ENCODE measurements around the gene CACNG1. TPM values are rescaled to one million over a fixed set of nuclear protein-coding genes. Genes with fewer than 3 reads are reported as not detected.

Gene CACNG1
- total RNA-seq, 1 donor from 2014 or later, result 0.18 TPM

DNA sequence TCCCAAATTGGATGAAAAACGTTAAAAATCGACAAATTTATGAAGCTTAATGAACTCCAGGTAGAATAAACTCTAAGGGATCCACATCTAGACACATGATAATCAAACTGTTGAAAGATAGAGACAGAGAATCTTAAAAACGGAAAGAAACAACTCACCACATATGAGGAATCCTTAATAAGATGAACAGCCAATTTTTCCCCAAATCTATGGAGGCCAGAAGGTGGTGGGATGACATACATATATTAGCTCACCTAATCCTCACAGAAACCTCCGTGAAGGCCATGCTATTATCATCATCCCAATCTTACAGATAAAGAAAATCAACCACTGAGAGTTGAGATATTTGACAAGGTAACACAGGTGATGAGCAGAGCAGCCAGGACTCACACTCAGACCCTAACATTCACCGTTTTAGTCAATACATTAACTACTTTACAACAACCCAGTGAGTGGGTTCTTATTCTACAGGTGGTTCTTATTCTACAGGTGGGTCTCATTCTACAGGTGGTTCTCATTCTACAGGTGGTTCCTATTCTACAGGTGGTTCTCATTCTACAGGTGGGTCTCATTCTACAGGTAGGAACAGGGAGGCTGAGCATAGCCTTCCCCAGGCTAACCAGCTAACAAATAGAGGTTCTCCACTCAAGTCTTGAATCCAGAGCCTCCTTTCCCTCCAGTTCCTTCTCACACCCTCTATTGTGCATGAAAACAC is 4.8 kb downstream of the CACNG1 start:
- TF ChIP-seq, protein P1, sequence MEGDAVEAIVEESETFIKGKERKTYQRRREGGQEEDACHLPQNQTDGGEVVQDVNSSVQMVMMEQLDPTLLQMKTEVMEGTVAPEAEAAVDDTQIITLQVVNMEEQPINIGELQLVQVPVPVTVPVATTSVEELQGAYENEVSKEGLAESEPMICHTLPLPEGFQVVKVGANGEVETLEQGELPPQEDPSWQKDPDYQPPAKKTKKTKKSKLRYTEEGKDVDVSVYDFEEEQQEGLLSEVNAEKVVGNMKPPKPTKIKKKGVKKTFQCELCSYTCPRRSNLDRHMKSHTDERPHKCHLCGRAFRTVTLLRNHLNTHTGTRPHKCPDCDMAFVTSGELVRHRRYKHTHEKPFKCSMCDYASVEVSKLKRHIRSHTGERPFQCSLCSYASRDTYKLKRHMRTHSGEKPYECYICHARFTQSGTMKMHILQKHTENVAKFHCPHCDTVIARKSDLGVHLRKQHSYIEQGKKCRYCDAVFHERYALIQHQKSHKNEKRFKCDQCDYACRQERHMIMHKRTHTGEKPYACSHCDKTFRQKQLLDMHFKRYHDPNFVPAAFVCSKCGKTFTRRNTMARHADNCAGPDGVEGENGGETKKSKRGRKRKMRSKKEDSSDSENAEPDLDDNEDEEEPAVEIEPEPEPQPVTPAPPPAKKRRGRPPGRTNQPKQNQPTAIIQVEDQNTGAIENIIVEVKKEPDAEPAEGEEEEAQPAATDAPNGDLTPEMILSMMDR (IDR thresholded peaks at IDR 0.05; ENCODE audit: unreplicated experiment), result no peak
- Mint-ChIP-seq H3K4me1 (no peaks in the 10 kb centered on the region), H3K4me3 (no peak overlapping the region), H3K27me3 (ENCODE audit: low read depth) (peaks cover 3% of the 10 kb centered on the region), H3K27ac (no peak overlapping the region), H3K36me3 (peaks cover 8% of the 10 kb centered on the region), H3K9me3 (peaks cover 23% of the 10 kb centered on the region)
- DNase-seq (ENCODE audit: low spot score in 2 of 2, unreplicated experiment in 2 of 2), result no peak

DNA sequence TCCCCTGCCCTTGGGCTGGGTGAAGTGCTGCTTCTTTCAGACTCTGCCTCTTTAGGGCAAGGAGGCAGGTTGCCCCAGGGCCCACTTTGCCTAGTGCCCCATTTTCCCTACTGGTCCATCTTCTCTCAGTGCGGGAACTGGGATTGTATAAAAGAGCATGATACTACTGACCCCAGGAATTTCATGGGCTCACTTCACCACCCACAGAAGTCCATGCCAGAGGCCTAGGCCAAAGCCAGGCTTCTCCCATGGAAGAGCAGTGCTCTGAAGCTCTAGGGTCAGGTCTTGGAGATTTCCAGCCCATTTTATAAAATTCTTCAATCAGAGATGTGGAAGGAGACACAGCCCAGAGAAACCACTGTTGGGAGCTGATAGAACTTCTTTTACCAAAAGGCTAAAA is 5.7 kb downstream of the CACNG1 start:
- Mint-ChIP-seq H3K4me3 (no peak overlapping the region), H3K27ac (no peak overlapping the region), H3K9me3 (peaks cover 23% of the 10 kb centered on the region), H3K4me1 (no peaks in the 10 kb centered on the region), H3K27me3 (ENCODE audit: low read depth) (peaks cover 3% of the 10 kb centered on the region), H3K36me3 (peaks cover 8% of the 10 kb centered on the region)
- DNase-seq (ENCODE audit: low spot score in 2 of 2, unreplicated experiment in 2 of 2), result no peak
- TF ChIP-seq, protein P1 (IDR thresholded peaks at IDR 0.05; ENCODE audit: unreplicated experiment), result no peak

DNA sequence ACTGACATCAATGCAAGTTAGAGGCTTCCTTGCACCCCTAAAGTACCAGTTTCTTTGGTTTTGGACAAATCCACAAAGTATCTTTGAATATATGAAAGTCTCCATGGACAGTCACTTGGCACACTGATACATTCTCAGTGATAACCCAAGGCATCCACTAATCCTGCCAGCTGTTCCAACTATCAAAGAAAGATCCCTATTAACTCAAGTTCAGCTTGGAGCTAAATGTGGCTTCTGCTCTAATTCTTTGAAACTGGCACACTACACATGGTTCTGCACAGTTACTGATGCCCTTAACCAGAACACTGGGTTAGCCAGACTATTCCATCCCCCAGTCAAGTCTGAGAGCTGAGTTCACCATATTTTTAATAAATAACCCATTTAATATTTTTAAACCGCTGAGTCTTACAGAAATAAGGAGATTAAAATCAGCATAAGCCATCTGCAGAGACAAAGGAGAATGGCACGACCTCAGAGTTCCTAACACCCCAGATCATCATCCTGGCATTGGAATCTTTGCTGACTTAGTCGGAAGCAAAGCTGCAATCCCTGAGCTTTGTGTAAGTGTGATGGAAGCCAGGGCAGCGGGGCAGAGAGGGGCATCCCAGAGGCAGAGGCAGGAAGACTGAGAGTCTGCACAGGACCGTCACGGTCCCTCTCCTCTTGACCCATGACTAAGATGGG is 6.3 kb downstream of the CACNG1 start:
- H3K4me3 Mint-ChIP-seq, result no peak overlapping the region
- H3K4me1 Mint-ChIP-seq, result no peaks in the 10 kb centered on the region
- peaks cover 8% of the 10 kb centered on the region for H3K36me3 Mint-ChIP-seq
- TF ChIP-seq, protein P1 (IDR thresholded peaks at IDR 0.05; ENCODE audit: unreplicated experiment), result no peak
- no peak for DNase-seq (ENCODE audit: low spot score in 2 of 2, unreplicated experiment in 2 of 2)
- H3K9me3 Mint-ChIP-seq, result peaks cover 23% of the 10 kb centered on the region
- H3K27me3 Mint-ChIP-seq (ENCODE audit: low read depth), result peaks cover 3% of the 10 kb centered on the region
- H3K27ac Mint-ChIP-seq, result no peak overlapping the region

- Mint-ChIP-seq H3K27me3 (ENCODE audit: low read depth) (peaks cover 2% of the 10 kb centered on the region), H3K27ac (no peak overlapping the region), H3K36me3 (peaks cover 8% of the 10 kb centered on the region), H3K9me3 (peaks cover 23% of the 10 kb centered on the region), H3K4me3 (no peak overlapping the region), H3K4me1 (no peaks in the 10 kb centered on the region)
- no peak for DNase-seq (ENCODE audit: low spot score in 2 of 2, unreplicated experiment in 2 of 2)
- TF ChIP-seq, protein P1 (IDR thresholded peaks at IDR 0.05; ENCODE audit: unreplicated experiment), result no peak
Observed at GRCh38 chr17:67051155-67051538, 6.8 kb downstream of the CACNG1 start.

GRCh38 chr17:67051837-67052236 is 7.5 kb downstream of the CACNG1 start:
- DNase-seq (ENCODE audit: low spot score in 2 of 2, unreplicated experiment in 2 of 2), result no peak
- Mint-ChIP-seq H3K27ac (no peak overlapping the region), H3K9me3 (peaks cover 22% of the 10 kb centered on the region), H3K27me3 (ENCODE audit: low read depth) (no peaks in the 10 kb centered on the region), H3K36me3 (peaks cover 8% of the 10 kb centered on the region), H3K4me1 (no peaks in the 10 kb centered on the region), H3K4me3 (no peak overlapping the region)
- TF ChIP-seq, protein P1 (IDR thresholded peaks at IDR 0.05; ENCODE audit: unreplicated experiment), result no peak

All from mesothelial cell of epicardium (in vitro differentiated cells).